IPS DF 6.9 (cell line): Measurements from ENCODE around the gene GATD1.
A peak's percentile ranks its signal among the peaks of the same experiment; 100 is the strongest.

ENCODE experiments used
- DNase-seq: peaks from one replicate; pipeline ENCODE4 v3.0.0-alpha.2; 2013; ENCODE audit warnings: low read depth, low spot score
- H3K27ac ChIP-seq: one replicate; pipeline ENCODE4 v1.5.1; 2013; ENCODE audit warnings: low read length, control low read depth
- H3K27me3 ChIP-seq: 2 replicates; pipeline ENCODE4 v1.6.1; 2013; ENCODE audit warnings: mild to moderate bottlenecking, low read length; ENCODE audit not compliant: control insufficient read depth, insufficient read depth
- H3K36me3 ChIP-seq: 2 replicates; pipeline ENCODE4 v1.6.1; 2013; ENCODE audit warnings: low read length; ENCODE audit not compliant: control insufficient read depth, insufficient read depth
- H3K4me1 ChIP-seq: 2 replicates; pipeline ENCODE4 v1.6.1; 2013; ENCODE audit warnings: low read length; ENCODE audit not compliant: control insufficient read depth, insufficient read depth
- H3K4me3 ChIP-seq: 2 replicates; pipeline ENCODE4 v1.5.1; 2013; ENCODE audit warnings: mild to moderate bottlenecking, low read length
- H3K9me3 ChIP-seq: 2 replicates; pipeline ENCODE4 v1.6.1; 2013; ENCODE audit warnings: low read length, inconsistent platforms; ENCODE audit not compliant: control insufficient read depth, insufficient read depth
- WGBS: extraction: QIAGEN DNeasy Blood & Tissue Kit; methylation state at CpG from one replicate; pipeline ENCODE4 v1.1.7; 2013; ENCODE audit warnings: mixed read lengths, missing lambda C conversion rate; ENCODE audit not compliant: insufficient read length, insufficient coverage; 5-methylcytosine and 5-hydroxymethylcytosine counted together

Gene GATD1

DNA sequence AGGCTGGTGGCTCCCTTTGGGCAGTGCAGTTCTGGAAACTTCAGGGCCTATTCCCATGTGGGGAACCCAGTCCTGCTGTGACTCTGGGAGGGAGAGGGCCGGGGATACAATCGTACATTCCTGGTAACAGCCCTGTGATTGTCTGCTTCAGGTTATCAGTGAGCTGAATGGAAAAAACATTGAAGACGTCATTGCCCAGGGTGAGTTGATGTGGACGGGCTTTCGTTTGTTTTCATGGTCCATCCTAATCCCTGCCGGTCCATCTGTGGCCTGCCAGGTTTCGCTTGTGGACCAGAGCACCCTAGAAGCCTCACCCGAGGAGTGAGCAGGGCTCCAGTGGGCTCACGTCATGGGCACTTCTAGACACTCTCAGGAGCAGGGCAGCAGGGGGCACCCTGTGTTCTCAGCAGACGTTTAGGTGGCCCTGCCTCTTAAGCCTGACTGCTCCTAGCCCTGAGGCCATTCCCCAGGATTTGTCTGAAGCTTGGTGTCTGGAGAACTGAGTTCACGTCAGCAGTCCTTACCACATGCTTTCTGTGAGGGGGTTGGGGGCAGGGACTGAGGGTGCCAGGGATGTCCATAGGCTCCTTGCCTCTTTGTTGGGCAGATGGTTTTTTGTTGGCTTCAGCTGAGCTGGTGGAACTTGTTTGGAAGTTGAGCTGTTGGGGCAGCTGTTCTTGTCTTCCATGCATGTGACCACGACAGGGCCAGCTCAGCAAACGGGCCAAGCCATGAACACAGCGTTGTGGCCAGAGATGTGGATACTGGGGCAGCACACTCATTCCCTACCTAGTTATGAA, 34.4 kb upstream of the GATD1 start:
- no peak for DNase-seq
- no peak overlapping the region for H3K4me3 ChIP-seq
- H3K27me3 ChIP-seq: no peaks in the 10 kb centered on the region
- no peak overlapping the region for H3K27ac ChIP-seq
- H3K4me1 ChIP-seq: no peaks in the 10 kb centered on the region
- peaks cover 24% of the 10 kb centered on the region for H3K36me3 ChIP-seq
- H3K9me3 ChIP-seq: no peaks in the 10 kb centered on the region
- no CpG with 5 or more reads among the region's 14 CpGs for WGBS

GRCh38 chr11:810040-810567, 32.8 kb upstream of the GATD1 start:
- peak overlapping the region; percentile 83 for H3K4me3 ChIP-seq
- H3K9me3 ChIP-seq: no peaks in the 10 kb centered on the region
- no peaks in the 10 kb centered on the region for H3K27me3 ChIP-seq
- DNase-seq: no peak
- no peaks in the 10 kb centered on the region for H3K4me1 ChIP-seq
- no CpG with 5 or more reads among the region's 55 CpGs for WGBS
- no peak overlapping the region for H3K27ac ChIP-seq
- H3K36me3 ChIP-seq: peaks cover 24% of the 10 kb centered on the region

- Histone ChIP-seq H3K27ac (no peak within 1 kb of the TSS), H3K4me1 (0 out of 2 replicates have a peak, but pooled peaks cover 1% of the 10 kb centered on the region), H3K4me3 (peak within 1 kb of the TSS; percentile 83), H3K27me3 (no peaks in the 10 kb centered on the region), H3K36me3 (peaks cover 24% of the 10 kb centered on the region), H3K9me3 (no peaks in the 10 kb centered on the region)
- WGBS: no CpG with 5 or more reads among the region's 81 CpGs
- no peak for DNase-seq
Observed at GRCh38 chr11:809287-810039, 32.2 kb upstream of the GATD1 start, which contains the start of gene RPLP2. Gene RPLP2 (plus strand): TSS chr11:809967. CDS start chr11:810235, 268 bp downstream.

DNA sequence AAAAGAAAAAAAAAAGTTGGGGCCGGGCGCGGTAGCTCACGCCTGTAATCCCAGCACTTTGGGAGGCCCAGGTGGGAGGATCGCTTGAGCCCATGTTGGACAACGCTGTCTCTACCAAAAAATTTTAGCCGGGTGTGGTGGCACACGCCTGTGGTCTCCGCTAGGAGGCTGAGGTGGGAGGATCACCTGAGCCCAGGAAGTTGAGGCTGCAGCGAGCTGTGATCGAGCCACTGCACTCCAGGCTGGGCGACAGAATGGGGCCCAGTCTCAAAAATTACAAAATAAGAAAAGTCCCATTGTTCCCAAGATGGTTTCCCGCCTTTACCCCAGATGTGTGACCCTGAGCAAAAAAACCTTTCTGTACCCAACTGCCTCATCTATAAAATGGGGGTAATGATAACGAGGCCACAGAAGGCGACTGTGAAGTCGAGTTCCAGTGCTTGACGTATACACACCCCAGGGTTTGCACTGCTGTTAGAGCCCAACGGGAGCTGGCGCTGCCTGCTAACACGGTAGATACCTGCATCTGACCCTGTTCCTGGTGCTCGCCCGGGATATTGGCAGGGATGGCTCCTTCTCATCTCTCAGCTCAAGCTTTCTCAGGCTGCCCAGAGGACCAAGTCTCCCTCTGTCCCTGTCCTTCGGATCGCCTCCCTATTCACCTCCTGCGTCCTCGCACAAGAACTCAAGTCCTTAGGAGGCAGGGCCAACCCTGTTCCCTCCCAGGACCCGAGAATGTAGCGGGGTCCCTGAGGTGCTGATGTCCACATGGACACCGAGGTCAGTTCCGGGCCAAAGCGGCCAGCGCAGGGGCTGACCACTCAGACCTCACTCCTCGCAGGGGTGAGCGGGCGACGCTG, 31.4 kb upstream of the GATD1 start:
- Histone ChIP-seq H3K36me3 (peaks cover 23% of the 10 kb centered on the region), H3K4me1 (peaks cover 4% of the 10 kb centered on the region; the same call in 1 of the 2 replicates), H3K4me3 (peak overlapping the region; percentile 83), H3K27ac (no peak overlapping the region), H3K27me3 (no peaks in the 10 kb centered on the region), H3K9me3 (no peaks in the 10 kb centered on the region)
- DNase-seq: no peak
- WGBS: no CpG with 5 or more reads among the region's 36 CpGs

- peaks cover 4% of the 10 kb centered on the region; the same call in 1 of the 2 replicates for H3K4me1 ChIP-seq
- H3K27me3 ChIP-seq: no peaks in the 10 kb centered on the region
- no CpG with 5 or more reads among the region's 18 CpGs for WGBS
- peak overlapping the region; percentile 55; the same call in 1 of the 2 replicates for H3K4me3 ChIP-seq
- DNase-seq: no peak
- H3K27ac ChIP-seq: no peak overlapping the region
- no peaks in the 10 kb centered on the region for H3K9me3 ChIP-seq
- H3K36me3 ChIP-seq: peaks cover 24% of the 10 kb centered on the region
Observed at GRCh38 chr11:804599-804964, 27.3 kb upstream of the GATD1 start.

DNA sequence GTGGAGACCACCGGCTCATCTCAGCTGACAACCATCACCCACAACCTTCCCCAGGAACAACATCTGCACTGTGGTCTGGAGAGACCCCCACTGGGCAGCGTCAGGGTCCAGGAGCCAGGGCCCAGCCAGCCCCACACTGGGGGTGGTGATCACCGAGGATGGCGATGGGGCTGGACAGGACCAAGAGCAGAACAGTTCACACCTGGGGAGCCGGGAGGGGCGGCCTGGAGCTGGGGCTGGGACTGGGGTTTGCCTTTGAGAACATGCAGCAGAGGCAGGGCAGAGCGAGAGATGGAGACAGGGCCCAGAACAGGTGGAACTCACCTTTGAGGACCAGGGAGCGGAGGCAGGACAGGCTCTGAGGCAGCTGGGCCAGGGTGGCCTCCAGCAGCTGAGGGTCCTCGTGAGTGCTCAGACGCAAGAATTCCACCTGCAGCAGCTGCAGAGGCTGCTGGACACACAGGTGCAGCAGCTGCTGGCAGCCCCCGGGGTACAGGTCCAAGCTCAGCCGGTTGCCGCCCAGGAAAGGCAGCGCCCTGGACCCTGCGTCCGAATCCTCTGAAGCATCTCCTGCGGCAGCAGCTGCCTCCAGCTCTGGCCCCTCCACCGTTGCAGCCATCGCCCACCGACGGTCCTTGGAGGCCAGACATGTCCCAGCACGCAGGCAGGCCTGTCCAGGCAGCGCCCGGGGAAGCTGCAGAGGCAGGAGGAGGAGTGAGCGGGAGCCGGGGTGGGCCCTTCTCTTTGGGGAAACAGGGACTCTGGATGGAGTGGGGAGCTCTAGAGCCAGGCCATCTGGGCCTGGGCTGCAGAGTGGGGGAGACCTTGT, 26.7 kb upstream of the GATD1 start:
- H3K9me3 ChIP-seq: no peaks in the 10 kb centered on the region
- WGBS: no CpG with 5 or more reads among the region's 26 CpGs

DNA sequence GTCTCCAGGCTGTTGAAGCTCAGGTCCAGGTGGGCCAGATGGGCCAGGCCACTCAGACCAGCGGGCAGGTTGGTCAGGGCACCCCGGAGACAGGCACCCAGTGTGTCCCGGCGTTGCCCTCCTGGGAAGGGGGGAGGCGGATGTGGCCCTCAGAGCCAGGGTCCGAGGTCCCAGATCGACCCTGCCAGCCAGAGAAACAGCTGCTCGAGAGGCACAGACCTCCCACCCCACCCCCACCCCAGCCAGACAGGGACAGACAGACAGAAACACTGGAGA, 26.1 kb upstream of the GATD1 start:
- no peaks in the 10 kb centered on the region for H3K9me3 ChIP-seq
- H3K27ac ChIP-seq: no peak overlapping the region
- peaks cover 26% of the 10 kb centered on the region for H3K36me3 ChIP-seq
- H3K4me3 ChIP-seq: no peak overlapping the region
- no peaks in the 10 kb centered on the region for H3K27me3 ChIP-seq
- peaks cover 4% of the 10 kb centered on the region; the same call in 1 of the 2 replicates for H3K4me1 ChIP-seq
- no CpG with 5 or more reads among the region's 8 CpGs for WGBS
- DNase-seq: no peak

More for the DNA sequence above, 26.7 kb upstream of the GATD1 start:
- no peak for DNase-seq
- Histone ChIP-seq H3K4me3 (peak overlapping the region; percentile 55), H3K27me3 (no peaks in the 10 kb centered on the region), H3K4me1 (peaks cover 4% of the 10 kb centered on the region; the same call in 1 of the 2 replicates), H3K27ac (no peak overlapping the region), H3K36me3 (peaks cover 26% of the 10 kb centered on the region)

GRCh38 chr11:802693-803466, 25.6 kb upstream of the GATD1 start:
- no peaks in the 10 kb centered on the region for H3K27me3 ChIP-seq
- H3K36me3 ChIP-seq: peaks cover 26% of the 10 kb centered on the region
- H3K4me3 ChIP-seq: no peak overlapping the region
- DNase-seq: no peak
- no peak overlapping the region for H3K27ac ChIP-seq
- no CpG with 5 or more reads among the region's 28 CpGs for WGBS
- peaks cover 4% of the 10 kb centered on the region; the same call in 1 of the 2 replicates for H3K4me1 ChIP-seq
- no peaks in the 10 kb centered on the region for H3K9me3 ChIP-seq

- no peak for DNase-seq
- Histone ChIP-seq H3K4me1 (peaks cover 4% of the 10 kb centered on the region; the same call in 1 of the 2 replicates), H3K27ac (no peak overlapping the region), H3K4me3 (no peak overlapping the region), H3K27me3 (no peaks in the 10 kb centered on the region), H3K9me3 (no peaks in the 10 kb centered on the region), H3K36me3 (peaks cover 26% of the 10 kb centered on the region)
- WGBS: no CpG with 5 or more reads among the region's 21 CpGs
Observed at GRCh38 chr11:802018-802617, 24.8 kb upstream of the GATD1 start.
